GM12891 (cell line): Measurements from ENCODE around the gene NLN.

Source experiments
- POLR2A ChIP-seq: IDR thresholded peaks from 2 replicates; pipeline ENCODE4 v1.6.1; 2011; ENCODE audit warnings: low read depth, low read length, control low read depth
- TAF1 ChIP-seq: IDR thresholded peaks from 2 replicates; pipeline ENCODE4 v1.6.1; 2011; ENCODE audit warnings: low read depth, low read length, control low read depth

DNA sequence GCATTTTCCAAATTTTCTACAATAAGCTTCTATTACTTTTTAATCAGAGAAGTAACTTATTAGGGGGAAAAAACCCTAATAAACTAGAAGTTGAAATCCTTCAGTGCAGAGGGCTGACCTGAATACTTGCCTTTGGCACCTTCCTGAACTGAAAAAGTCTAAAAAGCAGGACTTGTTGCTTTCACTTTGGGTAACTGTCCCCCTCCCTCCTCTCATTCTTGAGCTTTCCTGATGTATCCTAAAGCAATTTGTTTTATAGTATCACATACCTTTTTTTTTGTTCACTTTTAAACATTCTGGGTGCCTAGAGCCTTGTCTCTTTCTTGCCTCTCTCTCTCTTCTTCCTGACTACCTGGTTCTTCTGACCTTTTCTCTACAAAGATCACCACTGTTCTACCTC lies 140.4 kb downstream of the NLN start:
- TF ChIP-seq TAF1 (no peak), POLR2A (no peak)
